Upper lobe of left lung (tissue), 4 donors: ENCODE measurements around the gene TMEM94.

Experiments
- CTCF ChIP-seq, 6 experiments: fragments of 450-650 bp in 4 of 6; fragments of 200-600 bp in 2 of 6; sonication (generic) in 2 of 6; IDR thresholded peaks; one replicate each; pipeline ENCODE4 v1.5.1; 2016 to 2019; ENCODE audit warnings: antibody characterized with exemption in 6 of 6
- POLR2A ChIP-seq, 4 donors: fragments of 450-650 bp; IDR thresholded peaks; one replicate each; pipeline ENCODE4 v1.5.1; 2016 to 2017; ENCODE audit warnings: antibody characterized with exemption in 4 of 4, mild to moderate bottlenecking in 2 of 4

GRCh38 chr17:75505640-75506039 lies 49.2 kb downstream of the TMEM94 start:
- TF ChIP-seq CTCF (IDR thresholded peaks at IDR 0.05), result no peak
- TF ChIP-seq POLR2A (IDR thresholded peaks at IDR 0.05), result no peak
